B cell (primary cell): Measurements from ENCODE around the gene FLCN. TPM values are rescaled to one million over a fixed set of nuclear protein-coding genes. Genes with fewer than 3 reads are reported as not detected.
"Not testable (repeated sequence)": the region's sequence is repeated elsewhere in the genome, so short reads cannot be mapped to it uniquely, and the experiment has no call there.

Experiments used
- ATAC-seq: fragments of 200-7000 bp; cut with Tn5 transposase; one replicate; pipeline ENCODE4 v1.10.0; 2021; ENCODE audit warnings: low read depth, mild to moderate bottlenecking, moderate number of reproducible peaks, moderate library complexity
- CTCF ChIA-PET: fragments of 350-600 bp; sonication (Branson Sonifier 250); formaldehyde crosslinking; loops from one replicate; lab custom pipeline; 2021; ENCODE audit warnings: antibody characterized with exemption, inconsistent platforms; lab: Charles Lee
- POLR2A ChIA-PET: fragments of 350-600 bp; sonication (Branson Sonifier 250); formaldehyde crosslinking; loops from one replicate; lab custom pipeline; 2021; ENCODE audit warnings: antibody characterized with exemption; lab: Charles Lee
- DNase-seq: peaks from one replicate; pipeline ENCODE4 v3.0.0; 2013
- H2AFZ ChIP-seq: 2 replicates; pipeline ENCODE4 v1.6.1; 2012; ENCODE audit warnings: mild to moderate bottlenecking, low read depth, low read length; ENCODE audit not compliant: insufficient read depth, poor library complexity, severe bottlenecking
- H3K27ac ChIP-seq, 2 donors: 1 replicate in 1 of 2; 2 replicates in 1 of 2; pipeline ENCODE4 v1.5.1; 2012 to 2013; ENCODE audit warnings: low read length in 2 of 2, mild to moderate bottlenecking in 2 of 2, moderate library complexity in 1 of 2
- H3K27me3 ChIP-seq, 4 experiments: fragments of 200-600 bp in 1 of 4; sonication (generic) in 1 of 4; replicated peaks in 1 of 4; 1 replicate in 2 of 4; 2 replicates in 2 of 4; pipeline versions ENCODE4 v1.6.1 to v1.7.0; 2013 to 2016; ENCODE audit warnings: low read length in 3 of 4, mild to moderate bottlenecking in 2 of 4, mixed read lengths in 1 of 4, moderate library complexity in 1 of 4; ENCODE audit not compliant: insufficient read depth in 4 of 4, control insufficient read depth in 3 of 4; ENCODE audit errors: control extremely low read depth in 1 of 4
- H3K36me3 ChIP-seq, 2 experiments: replicated peaks in 1 of 2; 1 replicate in 1 of 2; 2 replicates in 1 of 2; pipeline versions ENCODE4 v1.6.1 to v1.7.1; 2013; ENCODE audit warnings: low read length in 1 of 2; ENCODE audit not compliant: insufficient read depth in 2 of 2, control insufficient read depth in 1 of 2; ENCODE audit errors: control extremely low read depth in 1 of 2, extremely low read depth in 1 of 2
- H3K4me1 ChIP-seq, 2 donors: fragments of 200-600 bp in 1 of 2; sonication (generic) in 1 of 2; 1 replicate in 1 of 2; 2 replicates in 1 of 2; pipeline versions ENCODE4 v1.5.1 to v1.6.1; 2013 to 2017; ENCODE audit warnings: low read length in 2 of 2; ENCODE audit not compliant: control insufficient read depth in 2 of 2, insufficient read depth in 2 of 2
- H3K4me2 ChIP-seq: replicated peaks from 2 replicates; pipeline ENCODE3; 2012; ENCODE audit warnings: mild to moderate bottlenecking, low read depth, low read length; ENCODE audit not compliant: poor library complexity, severe bottlenecking
- H3K4me3 ChIP-seq, 5 experiments: fragments of 200-600 bp in 1 of 5; sonication (generic) in 1 of 5; 1 replicate in 3 of 5; 2 replicates in 2 of 5; pipeline versions ENCODE4 v1.5.1 to v1.7.0; 2011 to 2016; ENCODE audit warnings: low read length in 4 of 5, mild to moderate bottlenecking in 4 of 5, low read depth in 2 of 5, control low read depth in 1 of 5, moderate library complexity in 1 of 5; ENCODE audit not compliant: insufficient read depth in 1 of 5; ENCODE audit errors: control extremely low read depth in 1 of 5, extremely low read depth in 1 of 5
- H3K79me2 ChIP-seq: fragments of 200-600 bp; sonication (generic); one replicate; pipeline ENCODE4 v1.6.0; 2016; ENCODE audit warnings: low read length; ENCODE audit not compliant: control insufficient read depth, insufficient read depth
- H3K9ac ChIP-seq: fragments of 200-600 bp; sonication (generic); 2 replicates; pipeline ENCODE4 v1.6.1; 2017; ENCODE audit warnings: mild to moderate bottlenecking, low read length, moderate library complexity
- H3K9me3 ChIP-seq, 3 donors: one replicate each; pipeline versions ENCODE4 v1.6.1 to v1.7.1; 2013; ENCODE audit warnings: low read length in 2 of 3; ENCODE audit not compliant: control insufficient read depth in 2 of 3, insufficient read depth in 1 of 3; ENCODE audit errors: control extremely low read depth in 1 of 3
- H4K20me1 ChIP-seq: 2 replicates; pipeline ENCODE4 v1.6.0; 2012; ENCODE audit warnings: mild to moderate bottlenecking, low read length; ENCODE audit not compliant: insufficient read depth, control insufficient read depth, poor library complexity, severe bottlenecking
- H3K27ac Mint-ChIP-seq: one replicate; pipeline ENCODE4 v1.8.0; 2021; ENCODE audit warnings: mixed read lengths
- H3K27me3 Mint-ChIP-seq: one replicate; pipeline ENCODE4 v1.8.0; 2021; ENCODE audit warnings: mixed read lengths
- H3K4me1 Mint-ChIP-seq: one replicate; pipeline ENCODE4 v1.8.0; 2021; ENCODE audit warnings: mixed read lengths
- H3K4me3 Mint-ChIP-seq: one replicate; pipeline ENCODE4 v1.8.0; 2021; ENCODE audit warnings: mixed read lengths
- H3K9me3 Mint-ChIP-seq: one replicate; pipeline ENCODE4 v1.8.0; 2022; ENCODE audit warnings: mixed read lengths; ENCODE audit not compliant: insufficient read depth
- EZH2 ChIP-seq: IDR thresholded peaks from 2 replicates; pipeline ENCODE4 v1.6.1; 2012; ENCODE audit warnings: borderline replicate concordance, low read depth, mild to moderate bottlenecking, moderate library complexity, low read length; ENCODE audit not compliant: insufficient read depth, poor library complexity, severe bottlenecking
- WGBS: methylation state at CpG from one replicate; pipeline ENCODE4 v1.1.5; 2013; ENCODE audit warnings: missing lambda C conversion rate; ENCODE audit not compliant: insufficient coverage; 5-methylcytosine and 5-hydroxymethylcytosine counted together
- intact Hi-C: fragments of 100-400 bp; cut with micrococcal nuclease; formaldehyde crosslinking; loops from one replicate; pipeline ENCODE4 v1.10.0; 2022
- polyA plus RNA-seq: library from polyadenylated mRNA; depleted of rRNA; stranded (reverse); fragments of >200 nt; gene quantifications from 2 replicates; pipeline ENCODE4 v1.2.3, GENCODE V29; 2012
- total RNA-seq, 2 donors: library from RNA; stranded (reverse); fragments of 120-200 nt in 1 of 2; gene quantifications; 1 replicate in 1 of 2; 2 replicates in 1 of 2; pipeline versions ENCODE4 v1.2.3 to v1.2.4, GENCODE V29; 2013 to 2022
- TF ChIP-seq, protein P1 (sequence below): fragments of 200-600 bp; IDR thresholded peaks from one replicate; pipeline ENCODE4 v1.8.0; 2022; ENCODE audit warnings: antibody characterized with exemption, mild to moderate bottlenecking

Gene FLCN
- total and polyA plus RNA-seq, 2 donors (not counting 1 experiment from before 2014, with no cell fraction given), result 36.6 to 128 TPM

GRCh38 chr17:17258011-17258410 lies 21.0 kb upstream of the FLCN start:
- no peaks in the 10 kb centered on the region for H3K9me3 Mint-ChIP-seq
- intact Hi-C loops, result no loop called here
- ChIA-PET CTCF (no interaction called here), POLR2A (no interaction called here)
- Histone ChIP-seq H3K4me1 (no peaks in the 10 kb centered on the region), H4K20me1 (no peaks in the 10 kb centered on the region), H3K9me3 (no peaks in the 10 kb centered on the region), H3K79me2 (peaks cover 5% of the 10 kb centered on the region), H3K27me3 (no peaks in the 10 kb centered on the region), H3K27ac (no peak overlapping the region), H3K36me3 (peaks cover 6 to 65% of the 10 kb centered on the region in 2 experiments), H2AFZ (no peak overlapping the region), H3K9ac (no peak overlapping the region), H3K4me2 (no peak overlapping the region), H3K4me3 (no peak overlapping the region)
- 96% methylated on average over 7 of the region's 7 CpGs for WGBS
- H3K27me3 Mint-ChIP-seq, result no peaks in the 10 kb centered on the region
- H3K27ac Mint-ChIP-seq, result no peak overlapping the region
- no peak overlapping the region for H3K4me3 Mint-ChIP-seq
- ATAC-seq (no peak), DNase-seq (no peak)
- TF ChIP-seq, protein P1, sequence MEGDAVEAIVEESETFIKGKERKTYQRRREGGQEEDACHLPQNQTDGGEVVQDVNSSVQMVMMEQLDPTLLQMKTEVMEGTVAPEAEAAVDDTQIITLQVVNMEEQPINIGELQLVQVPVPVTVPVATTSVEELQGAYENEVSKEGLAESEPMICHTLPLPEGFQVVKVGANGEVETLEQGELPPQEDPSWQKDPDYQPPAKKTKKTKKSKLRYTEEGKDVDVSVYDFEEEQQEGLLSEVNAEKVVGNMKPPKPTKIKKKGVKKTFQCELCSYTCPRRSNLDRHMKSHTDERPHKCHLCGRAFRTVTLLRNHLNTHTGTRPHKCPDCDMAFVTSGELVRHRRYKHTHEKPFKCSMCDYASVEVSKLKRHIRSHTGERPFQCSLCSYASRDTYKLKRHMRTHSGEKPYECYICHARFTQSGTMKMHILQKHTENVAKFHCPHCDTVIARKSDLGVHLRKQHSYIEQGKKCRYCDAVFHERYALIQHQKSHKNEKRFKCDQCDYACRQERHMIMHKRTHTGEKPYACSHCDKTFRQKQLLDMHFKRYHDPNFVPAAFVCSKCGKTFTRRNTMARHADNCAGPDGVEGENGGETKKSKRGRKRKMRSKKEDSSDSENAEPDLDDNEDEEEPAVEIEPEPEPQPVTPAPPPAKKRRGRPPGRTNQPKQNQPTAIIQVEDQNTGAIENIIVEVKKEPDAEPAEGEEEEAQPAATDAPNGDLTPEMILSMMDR, result no peak
- TF ChIP-seq EZH2, result no peak
- no peaks in the 10 kb centered on the region for H3K4me1 Mint-ChIP-seq

DNA sequence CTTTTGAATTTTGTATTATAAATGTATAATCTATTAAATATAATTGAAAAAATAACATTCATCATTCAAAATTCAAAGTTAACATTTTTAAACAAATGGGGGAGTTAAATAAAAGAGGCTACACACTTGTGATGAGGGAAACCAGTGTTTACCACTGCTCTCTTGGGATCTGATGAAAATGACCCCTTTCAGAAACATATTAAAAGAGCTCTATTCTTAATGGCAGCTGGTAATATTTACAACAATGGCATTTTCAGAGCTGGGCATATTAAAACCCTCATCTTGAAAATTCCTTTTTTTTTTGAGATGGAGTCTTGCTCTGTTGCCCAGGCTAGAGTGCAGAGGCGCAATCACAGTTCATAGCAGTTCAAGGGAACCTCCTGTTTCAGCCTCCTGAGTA lies 19.3 kb upstream of the FLCN start:
- H3K4me1 ChIP-seq, result no peaks in the 10 kb centered on the region
- no peaks in the 10 kb centered on the region for H3K4me1 Mint-ChIP-seq
- intact Hi-C loops, result no loop called here
- H3K9ac ChIP-seq, result no peak overlapping the region
- no peaks in the 10 kb centered on the region for H4K20me1 ChIP-seq
- no peaks in the 10 kb centered on the region for H3K9me3 ChIP-seq
- peaks cover 11 to 73% of the 10 kb centered on the region in 2 experiments for H3K36me3 ChIP-seq
- DNase-seq, result no peak
- peaks cover 5% of the 10 kb centered on the region for H3K79me2 ChIP-seq
- no peak overlapping the region for H3K4me3 Mint-ChIP-seq
- H3K4me2 ChIP-seq, result no peak overlapping the region
- no peak overlapping the region for H3K27ac Mint-ChIP-seq
- CTCF ChIA-PET, result no interaction called here
- no peak overlapping the region for H2AFZ ChIP-seq
- ATAC-seq, result no peak
- no peak overlapping the region for H3K4me3 ChIP-seq
- no peak overlapping the region for H3K27ac ChIP-seq
- whole genome bisulfite sequencing, result 100% methylated on average over 1 of the region's 1 CpG
- no peaks in the 10 kb centered on the region for H3K27me3 ChIP-seq
- no peak for TF ChIP-seq EZH2
- TF ChIP-seq, protein P1, result no peak
- POLR2A ChIA-PET, result no interaction called here
- no peaks in the 10 kb centered on the region for H3K27me3 Mint-ChIP-seq
- no peaks in the 10 kb centered on the region for H3K9me3 Mint-ChIP-seq

GRCh38 chr17:17255689-17256088 lies 18.7 kb upstream of the FLCN start:
- H3K4me2 ChIP-seq, H3K4me1 Mint-ChIP-seq, H3K27ac Mint-ChIP-seq, DNase-seq, POLR2A ChIA-PET, H3K4me3 ChIP-seq, H2AFZ ChIP-seq, H3K4me1 ChIP-seq, H3K27me3 ChIP-seq, intact Hi-C loops, H3K9ac ChIP-seq, H3K27me3 Mint-ChIP-seq, H4K20me1 ChIP-seq, H3K4me3 Mint-ChIP-seq, CTCF ChIA-PET, H3K9me3 Mint-ChIP-seq, H3K27ac ChIP-seq, ATAC-seq, H3K79me2 ChIP-seq, H3K9me3 ChIP-seq: not testable (repeated sequence)
- peaks cover 12 to 71% of the 10 kb centered on the region in 2 experiments for H3K36me3 ChIP-seq
- 100% methylated on average over 2 of the region's 11 CpGs for WGBS
